ENCODE data around the gene RAB43. TPM values are rescaled to one million over a fixed set of nuclear protein-coding genes. Genes with fewer than 3 reads are reported as not detected.
"Not testable (repeated sequence)": the region's sequence is repeated elsewhere in the genome, so short reads cannot be mapped to it uniquely, and the experiment has no call there.

The RAB43 gene
- total RNA-seq, 1 donor from 2014 or later, result 39.8 TPM

DNA sequence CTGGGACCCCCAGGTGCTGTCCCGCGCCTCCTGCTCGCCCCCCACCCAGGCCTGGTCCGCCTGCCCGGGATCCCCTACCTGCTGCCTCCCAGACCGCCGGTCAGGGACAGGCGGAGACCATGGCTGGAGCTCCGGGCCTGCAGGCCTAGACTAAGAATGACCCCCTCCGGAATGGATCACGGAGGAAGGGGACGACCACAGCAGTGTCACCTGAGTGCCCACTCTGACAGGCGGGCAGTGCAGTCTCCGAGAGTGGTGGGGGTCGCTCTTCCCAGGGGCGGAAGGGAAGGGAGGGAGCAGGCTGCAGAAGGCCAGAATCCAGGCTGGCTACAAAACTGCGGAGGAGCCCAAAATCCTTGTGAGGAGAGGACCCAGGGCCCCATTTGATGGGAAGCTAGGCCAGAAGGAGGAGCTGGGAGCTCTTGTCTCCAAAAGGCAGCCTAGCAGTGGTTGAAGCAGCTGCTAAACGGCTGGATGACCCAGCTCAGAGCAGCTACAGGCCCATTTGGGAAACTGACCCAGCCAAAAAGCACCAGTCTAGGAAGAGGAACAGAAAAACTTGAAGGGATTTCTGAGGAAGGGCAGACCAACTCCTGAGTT, 908 bp upstream of the RAB43 start:
- intact Hi-C loops (cut with micrococcal nuclease), result loop anchor here (5.0 kb wide), 1 partner anchor 990 kb away; no protein-coding TSS in a partner anchor

DNA sequence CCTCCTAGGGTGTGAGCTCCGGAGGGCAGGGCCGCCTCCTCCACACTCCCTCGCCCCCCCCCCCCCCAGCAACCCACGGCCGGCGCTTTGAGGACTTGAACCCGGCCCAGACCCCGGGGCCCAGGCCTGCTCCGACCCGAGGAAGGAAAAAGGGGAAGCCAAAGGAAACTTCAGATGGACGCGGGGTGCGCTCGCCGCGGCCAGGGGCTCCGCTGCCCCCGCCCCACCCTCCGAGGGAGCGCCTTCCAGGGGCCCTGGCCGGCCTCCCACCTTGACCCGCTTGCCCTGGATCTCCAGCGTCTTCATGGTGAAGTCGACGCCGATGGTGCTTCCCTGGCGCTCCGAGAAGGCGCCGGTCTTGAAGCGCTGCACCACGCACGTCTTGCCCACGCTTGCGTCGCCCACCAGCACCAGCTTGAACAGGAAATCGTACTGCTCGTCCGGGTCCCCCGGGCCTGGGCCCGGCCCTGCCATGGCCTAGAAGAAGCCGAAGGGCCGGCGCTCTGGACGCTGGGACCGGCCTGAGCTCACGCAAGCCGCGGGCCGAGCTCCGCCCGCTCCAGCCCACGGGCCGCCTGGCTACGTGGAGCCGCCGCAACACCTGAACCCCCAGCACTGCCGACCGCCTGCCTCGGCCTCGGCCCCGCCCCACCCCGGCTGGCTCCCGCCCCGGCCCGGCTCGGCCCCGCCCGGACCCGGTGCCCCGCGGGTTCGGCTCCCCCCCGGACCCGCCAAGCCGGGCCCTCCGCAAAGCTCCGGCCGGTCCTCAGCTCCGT, 400 bp downstream of the RAB43 start:
- intact Hi-C loops (cut with micrococcal nuclease), result loop anchor here (2.0 to 5.0 kb wide), 3 partner anchors 128 to 991 kb away; partner anchors contain the start of genes COPG1 and IFT122

DNA sequence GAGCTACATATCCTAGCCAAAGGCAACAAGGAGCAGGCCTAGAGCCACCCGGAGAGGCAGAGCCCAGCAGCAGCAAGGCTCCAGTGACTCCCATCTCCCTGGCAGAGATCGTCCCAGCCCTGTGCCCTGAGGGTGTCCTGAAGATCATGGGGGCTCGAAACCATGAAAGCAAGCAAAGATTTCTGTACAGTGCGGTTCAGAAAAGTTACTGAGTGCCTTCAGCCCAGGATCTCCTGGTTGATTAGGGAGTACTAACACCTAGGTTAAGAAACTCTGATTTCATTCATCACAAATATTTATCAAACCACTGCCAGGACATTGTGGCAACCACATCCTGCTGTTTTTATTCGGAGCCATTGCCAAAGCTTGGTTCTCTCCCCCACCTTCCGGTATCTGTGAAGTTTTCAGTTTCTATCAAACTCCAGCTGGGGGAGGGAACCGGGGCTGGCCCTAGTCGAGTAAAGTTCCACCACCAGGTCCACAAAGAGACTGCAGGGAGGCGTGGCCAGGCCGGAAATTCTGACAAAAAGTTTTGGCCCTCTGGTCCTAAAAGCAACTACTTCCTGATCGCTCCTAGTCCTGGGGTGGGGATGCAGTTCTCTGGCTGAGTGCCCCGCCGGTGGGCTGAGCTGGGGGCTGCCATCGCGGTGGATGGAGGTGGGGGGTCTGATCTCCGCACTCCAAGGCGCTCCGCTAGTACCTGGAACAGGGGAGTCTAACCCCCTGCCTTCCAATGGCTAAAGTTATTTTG, 1.2 kb downstream of the RAB43 start:
- intact Hi-C loops (cut with micrococcal nuclease), result loop anchor here (1.0 to 5.0 kb wide), 11 partner anchors 41 to 992 kb away; partner anchors contain the start of genes COPG1, HMCES, IFT122 and ISY1

DNA sequence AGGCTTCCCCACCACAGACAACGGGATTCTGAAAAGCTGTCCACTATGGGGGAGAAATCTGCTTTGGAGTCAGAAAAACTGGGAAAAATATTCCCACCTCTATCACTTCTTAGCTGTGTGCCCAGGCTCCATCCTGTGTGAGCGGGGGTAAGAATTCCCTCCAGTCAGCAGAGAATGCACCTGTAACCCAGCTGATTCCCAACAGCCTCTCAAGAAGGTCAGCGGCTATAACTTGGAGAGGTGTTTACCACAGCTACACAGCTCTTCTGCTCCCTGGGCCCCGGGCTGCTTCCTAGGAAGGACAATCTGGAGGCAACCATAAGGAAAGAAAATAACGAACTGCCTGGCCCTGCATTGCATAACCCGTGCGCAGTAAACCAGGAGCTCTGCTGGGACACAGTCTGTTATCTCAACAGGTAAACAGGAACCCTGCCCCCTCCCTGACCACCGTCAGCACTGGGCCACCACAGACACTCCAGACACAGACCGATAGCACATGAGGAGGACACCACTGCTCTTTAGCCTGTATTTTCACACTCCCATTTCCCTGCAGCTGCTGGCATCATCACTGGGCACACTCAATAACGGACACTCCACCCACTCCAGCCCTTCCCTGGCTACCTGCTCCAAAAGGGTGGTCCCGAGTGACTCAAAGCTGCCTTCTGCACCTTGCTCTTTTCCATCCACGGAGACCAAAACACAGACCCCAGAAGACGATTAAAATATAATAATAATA, 2.1 kb downstream of the RAB43 start:
- intact Hi-C loops (cut with micrococcal nuclease), result loop anchor here (1.0 to 5.0 kb wide), 12 partner anchors 42 to 993 kb away; partner anchors contain the start of genes ACAD9, COPG1, HMCES and IFT122

DNA sequence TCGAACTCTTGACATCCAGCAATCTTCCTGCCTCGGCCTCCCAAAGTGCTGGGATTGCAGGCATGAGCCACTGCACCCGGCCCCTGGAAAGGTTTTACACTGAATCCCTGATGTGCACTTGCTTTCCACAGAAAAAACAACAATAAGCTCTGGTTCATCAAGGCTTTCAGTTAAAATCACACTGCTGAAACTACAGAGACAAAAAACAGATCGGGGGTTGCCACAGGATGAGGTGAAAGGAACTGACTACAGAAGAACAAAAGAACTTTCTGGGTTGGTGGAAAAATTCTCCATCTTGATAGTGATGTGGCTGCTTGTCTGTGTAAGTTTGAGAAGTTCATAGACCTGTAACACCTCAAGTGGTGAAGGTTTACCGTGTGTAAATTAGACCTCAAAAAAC, 2.9 kb downstream of the RAB43 start:
- intact Hi-C loops (cut with micrococcal nuclease), result loop anchor here (2.0 kb wide), 1 partner anchor 240 kb away; the partner anchor contains the start of gene ACAD9

DNA sequence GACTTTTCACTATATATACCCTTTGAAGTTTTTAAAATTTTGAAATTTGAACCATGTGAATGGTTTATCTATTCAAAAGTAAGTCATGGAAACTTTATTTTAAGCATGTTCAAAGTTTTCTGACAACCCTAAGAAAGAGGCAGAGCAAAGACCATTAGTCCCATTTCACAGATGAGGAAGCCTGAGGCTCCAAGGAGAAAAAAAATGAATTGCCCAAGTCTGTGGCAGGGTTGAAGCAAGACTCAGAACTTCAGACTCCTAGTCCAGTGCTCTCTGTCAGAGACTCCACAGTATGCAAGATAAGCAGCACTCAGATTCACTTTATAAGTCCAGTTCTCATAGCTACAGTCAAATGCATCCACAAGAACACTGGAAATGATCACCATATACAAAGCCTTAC, 4.5 kb downstream of the RAB43 start:
- intact Hi-C loops (cut with micrococcal nuclease), result no loop called here

DNA sequence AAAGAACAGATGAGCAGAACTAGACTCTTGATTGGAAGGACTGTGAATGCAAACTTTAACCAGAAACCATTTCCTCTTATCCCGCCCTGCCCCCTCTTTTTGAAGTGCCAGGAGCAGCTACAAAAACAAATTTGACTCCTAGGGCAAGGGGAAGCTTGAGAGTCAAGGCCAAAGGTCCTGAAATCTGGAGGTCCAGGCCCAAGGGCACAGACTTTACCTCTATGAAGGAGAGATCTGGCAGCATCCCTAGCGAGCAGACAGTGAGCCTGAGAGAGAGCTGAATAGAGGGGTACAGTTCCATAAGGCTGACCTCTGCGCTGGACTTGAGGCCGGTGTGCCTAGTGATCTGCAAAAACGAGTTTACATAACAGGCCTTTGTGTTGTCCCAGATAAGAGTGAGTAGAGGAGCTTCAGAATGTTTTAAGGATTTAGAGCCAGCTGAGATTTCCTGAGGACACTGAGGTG, 5.1 kb downstream of the RAB43 start:
- intact Hi-C loops (cut with micrococcal nuclease), result no loop called here

DNA sequence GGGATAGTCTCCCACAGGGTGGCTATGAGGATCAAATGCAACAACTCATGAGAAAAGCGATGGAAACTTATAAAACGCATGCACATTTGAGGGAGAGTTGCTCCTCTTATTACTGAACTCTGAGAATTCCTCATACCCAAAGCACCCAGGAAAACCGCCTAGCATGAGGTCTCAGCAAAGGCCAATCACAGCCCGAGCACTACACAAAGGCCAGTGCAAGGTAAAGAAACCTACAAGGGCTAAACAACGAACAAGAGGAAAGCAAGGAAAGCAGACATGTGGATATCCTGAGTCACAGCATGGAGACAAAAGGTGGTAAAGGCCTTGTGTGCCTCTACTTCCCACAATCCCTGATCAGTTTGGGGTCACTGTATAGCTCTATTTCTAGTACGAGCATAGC, 7.1 kb downstream of the RAB43 start:
- intact Hi-C loops (cut with micrococcal nuclease), result no loop called here

DNA sequence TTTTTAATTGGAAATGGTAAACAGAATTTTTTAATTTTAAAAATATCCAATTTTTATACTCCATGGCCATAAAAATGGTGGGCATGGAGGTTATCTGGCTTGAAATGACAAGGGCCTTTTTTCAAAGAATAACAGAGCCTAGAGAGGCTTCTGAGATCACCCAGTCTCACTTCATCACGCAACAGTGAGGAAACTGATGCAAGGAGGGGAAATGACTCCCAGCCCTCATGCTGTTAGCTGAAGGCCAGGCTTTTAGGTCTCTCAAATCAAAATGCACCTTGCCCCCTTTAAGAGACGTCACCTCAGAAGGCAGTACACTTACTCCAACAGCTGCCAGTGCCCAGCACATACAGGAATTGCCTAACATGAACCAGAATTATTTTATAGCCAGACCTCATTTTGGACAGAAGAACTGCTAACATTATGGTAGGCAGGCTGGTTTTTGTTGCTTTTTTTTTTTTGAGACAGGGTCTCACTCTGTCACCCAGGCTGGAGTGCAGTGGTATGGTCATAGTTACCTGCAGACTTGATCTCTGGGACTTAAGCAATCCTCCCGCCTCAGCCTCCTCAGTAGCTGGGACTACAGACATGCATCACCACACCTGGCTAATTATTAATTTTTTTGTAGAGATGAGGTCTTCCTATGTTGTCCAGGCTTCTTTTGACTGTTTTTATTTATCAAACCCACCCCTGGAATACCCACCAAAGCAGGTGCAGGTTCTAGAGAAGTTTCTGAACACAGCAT, 9.1 kb downstream of the RAB43 start:
- intact Hi-C loops (cut with micrococcal nuclease), result no loop called here

DNA sequence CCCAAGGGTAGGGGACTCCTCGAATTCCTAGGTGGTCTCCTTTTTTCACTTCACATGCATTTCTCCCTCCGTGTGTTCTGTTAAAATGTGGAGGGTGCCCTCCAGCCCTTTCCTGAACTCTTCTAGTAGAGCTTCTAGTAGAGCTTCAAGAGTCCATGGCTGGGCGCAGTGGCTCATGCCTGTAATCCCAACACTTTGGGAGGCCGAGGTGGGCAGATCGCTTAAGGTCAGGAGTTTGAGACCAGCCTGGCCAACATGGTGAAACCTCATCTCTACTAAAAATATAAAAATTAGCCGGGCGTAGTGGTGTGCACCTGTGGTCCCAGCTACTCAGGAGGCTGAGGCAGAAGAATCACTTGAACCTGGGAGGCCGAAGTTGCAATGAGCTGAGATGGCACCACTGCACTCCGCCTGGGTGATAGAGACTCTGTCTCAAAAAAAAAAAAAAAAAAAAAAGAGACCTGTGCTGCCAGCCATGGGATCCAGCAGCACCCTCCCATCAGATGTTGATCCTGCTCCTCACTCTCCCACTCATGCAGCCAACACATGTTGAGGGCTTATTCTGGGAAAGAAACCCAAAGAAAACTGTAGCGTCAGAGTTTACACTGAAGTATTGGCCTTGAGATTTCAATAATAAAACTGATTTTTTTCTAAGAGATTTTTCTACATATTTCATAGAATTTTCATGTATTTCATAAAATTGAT, 10.4 kb downstream of the RAB43 start:
- intact Hi-C loops (cut with micrococcal nuclease), result not testable (repeated sequence)

DNA sequence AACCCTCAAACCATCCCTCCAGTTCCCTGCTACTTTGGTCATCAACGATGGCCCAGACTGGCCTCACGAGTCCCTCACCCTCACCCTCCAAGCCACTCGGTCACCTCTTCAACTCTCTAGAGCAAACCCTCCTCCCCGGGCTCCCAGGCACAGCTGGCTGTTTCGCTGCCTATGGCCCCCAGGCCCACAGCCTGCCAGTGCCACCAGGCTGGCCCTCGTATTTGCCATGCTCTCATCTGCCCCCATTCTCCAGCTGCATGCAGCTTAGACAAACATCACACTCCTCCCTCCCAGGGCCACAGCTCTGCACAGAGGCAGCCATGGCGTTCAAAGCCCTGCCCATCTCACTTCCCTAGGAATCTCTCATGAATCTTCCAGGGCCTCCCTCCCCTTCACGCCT, 13.8 kb downstream of the RAB43 start:
- intact Hi-C loops (cut with micrococcal nuclease), result no loop called here

DNA sequence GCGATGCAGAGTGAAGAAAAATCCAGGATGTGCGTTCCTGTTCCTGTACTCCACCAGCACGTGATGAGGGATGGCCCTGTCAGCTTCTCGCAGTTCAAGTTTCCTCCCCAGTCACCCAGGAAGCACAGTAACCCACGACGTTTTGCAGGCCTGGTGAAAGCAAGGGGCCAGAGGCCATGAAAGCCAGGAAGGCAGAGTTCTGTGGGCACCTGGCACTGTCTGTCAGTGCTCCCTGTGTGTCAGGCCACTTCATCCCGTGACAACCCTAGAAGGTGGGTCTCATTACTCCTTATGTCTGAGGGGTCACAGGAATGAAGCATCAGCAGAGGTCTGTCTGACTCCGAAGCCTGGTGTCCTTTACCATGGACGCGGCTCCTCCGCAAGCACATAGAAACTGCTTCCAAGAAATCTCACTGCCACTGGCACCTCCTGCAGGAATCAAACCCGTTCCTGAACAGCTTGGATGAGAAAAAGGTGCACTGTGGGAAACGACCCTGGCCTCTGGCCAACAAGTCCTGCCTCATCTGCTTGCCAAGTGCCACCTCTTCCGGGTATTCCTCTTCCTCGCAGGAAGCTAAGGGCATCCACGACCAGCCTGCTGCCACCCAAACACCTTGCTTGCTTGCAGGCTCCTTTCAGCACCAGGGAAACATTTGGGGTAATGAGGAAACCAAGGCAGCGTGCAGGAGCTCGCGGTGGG, 14.6 kb downstream of the RAB43 start:
- intact Hi-C loops (cut with micrococcal nuclease), result no loop called here

DNA sequence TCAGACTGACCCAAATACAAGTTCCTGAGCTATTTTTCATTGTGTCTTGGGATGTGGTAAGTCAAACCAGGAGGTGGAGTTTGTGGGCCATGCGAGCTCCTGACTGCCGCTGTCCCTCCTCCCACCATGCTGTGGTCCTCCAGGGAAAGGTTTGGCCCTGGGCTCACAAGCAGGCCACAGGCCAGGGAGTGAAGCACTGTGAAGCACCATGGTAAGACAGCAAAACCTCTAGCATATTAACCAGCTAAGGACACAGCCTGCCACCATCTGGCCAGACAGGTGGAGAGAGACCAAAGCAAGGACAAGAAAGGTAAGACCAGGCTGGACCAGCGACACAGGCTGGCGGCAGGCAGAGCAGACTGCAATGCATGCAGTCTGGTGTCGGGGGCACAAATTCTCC, 15.3 kb downstream of the RAB43 start:
- intact Hi-C loops (cut with micrococcal nuclease), result no loop called here

DNA sequence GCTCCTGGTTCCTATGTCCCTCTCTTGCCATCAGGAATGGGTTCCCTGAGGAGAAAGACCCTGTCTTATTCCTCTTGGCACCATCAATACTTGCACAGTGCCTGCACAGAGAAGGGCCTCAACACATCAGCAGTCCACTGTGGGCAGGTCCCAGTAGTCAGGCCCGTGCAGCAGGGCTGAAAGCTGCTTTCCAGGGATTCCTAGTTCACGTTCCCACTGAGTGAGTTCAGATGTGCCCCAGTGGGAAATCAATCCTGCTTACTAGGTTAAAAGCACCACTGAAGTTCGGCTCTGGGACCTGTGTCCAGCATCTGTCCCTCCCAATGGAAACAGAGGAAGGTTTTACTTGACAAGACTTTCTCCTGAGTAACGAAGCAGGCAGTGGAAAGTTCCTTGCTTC, 15.7 kb downstream of the RAB43 start:
- intact Hi-C loops (cut with micrococcal nuclease), result no loop called here

DNA sequence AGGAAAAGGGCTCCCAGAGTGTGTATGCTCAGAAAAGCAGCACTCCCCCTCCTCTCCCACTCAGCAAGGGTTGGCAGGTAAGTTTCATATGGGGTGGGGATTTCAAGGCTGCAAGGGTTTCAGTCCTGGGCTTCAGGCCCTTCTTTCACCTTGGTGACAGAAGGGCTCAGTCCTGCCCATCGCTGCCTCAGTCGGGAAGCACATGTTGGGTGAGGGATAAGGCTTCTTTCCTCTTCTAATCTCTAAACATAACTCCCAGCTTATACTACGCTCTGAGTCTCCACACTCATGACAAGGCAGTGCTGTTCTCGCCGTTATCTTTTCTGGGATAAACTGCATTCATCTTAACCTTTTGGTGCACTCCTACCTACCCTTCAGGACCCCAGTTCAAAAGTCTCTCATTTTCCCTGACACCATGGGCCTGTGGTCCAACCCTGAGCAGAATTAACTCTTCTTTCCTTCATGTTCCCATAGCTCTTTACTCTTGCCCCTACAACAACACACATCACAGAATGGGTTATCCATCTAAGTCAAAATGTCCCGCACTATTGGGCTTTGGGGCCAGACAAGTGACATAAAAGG, 17.0 kb downstream of the RAB43 start:
- intact Hi-C loops (cut with micrococcal nuclease), result no loop called here

DNA sequence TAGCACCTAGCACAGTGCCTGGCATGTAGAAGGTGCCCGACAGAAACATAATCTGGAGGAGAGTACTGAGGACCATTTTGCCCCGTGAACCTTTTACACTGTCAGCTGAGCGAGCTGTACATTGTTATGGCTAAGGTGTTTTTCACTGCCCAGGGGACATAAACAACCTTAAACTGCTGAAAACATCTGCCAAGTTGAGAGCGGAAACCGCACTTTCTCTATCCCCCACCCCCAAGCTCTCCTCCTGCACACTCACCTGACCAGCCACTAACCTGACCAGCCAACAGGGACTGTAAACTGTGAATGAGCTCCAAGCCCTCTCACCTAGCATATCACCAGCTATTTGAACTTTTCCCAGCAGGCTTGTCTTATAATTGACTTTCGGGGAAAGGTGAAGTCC, 17.6 kb downstream of the RAB43 start:
- intact Hi-C loops (cut with micrococcal nuclease), result no loop called here

DNA sequence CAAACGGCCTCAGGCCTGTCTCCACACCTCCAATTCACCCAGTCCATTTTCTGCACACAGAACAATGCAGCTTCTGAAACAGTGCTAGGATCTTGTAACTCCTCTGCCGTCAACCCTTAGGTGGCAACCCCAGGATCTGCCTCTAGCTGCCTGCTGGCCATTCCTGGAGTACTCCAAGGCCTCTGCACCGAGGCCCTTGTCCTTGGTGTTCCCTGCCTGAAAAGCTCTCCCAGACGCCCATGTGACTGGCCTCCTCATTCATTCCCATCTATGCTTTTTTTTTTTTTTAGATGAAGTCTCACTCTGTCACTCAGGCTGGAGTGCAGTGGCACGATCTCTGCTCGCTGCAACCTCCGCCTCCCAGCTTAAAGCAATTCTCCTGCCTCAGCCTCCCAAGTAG, 18.3 kb downstream of the RAB43 start:
- intact Hi-C loops (cut with micrococcal nuclease), result no loop called here

DNA sequence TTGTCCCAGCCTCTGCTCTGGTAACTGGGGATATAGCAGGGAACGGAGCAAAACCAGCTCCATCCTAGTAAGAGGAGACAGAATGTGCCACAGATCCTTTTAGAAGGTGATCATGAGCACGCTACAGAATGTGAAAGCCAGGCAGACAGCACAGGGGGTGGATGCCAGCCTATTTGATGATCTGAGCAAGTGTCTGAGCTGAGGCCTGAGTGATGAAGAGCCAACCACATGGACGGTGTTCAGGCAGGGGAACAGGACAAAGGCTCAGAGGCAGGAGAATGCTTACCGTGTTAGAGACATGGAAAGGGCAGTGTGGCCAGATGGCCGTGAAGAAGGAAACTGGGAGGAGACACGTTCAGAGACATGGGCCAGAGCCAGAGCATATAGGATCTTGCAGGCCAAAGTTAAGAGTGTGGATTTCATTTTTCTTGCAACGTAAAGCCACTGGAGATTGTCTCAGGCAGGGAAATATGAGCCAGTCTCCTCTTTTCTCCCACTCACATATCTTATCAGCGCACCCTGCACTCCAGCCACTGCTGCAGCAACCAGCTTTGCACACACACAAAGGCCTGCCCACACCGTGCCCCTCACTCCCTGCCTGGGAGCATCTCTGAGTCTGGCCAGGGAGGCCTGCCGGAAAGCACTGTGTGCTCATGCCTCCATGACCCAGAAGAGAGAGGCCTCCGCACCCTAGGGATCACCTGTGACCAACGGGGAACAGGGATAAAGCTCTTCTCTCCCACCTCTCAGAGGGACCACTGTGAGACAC, 20.1 kb downstream of the RAB43 start:
- intact Hi-C loops (cut with micrococcal nuclease), result no loop called here
